Measurements from ENCODE around the gene ATG7. TPM values are rescaled to one million over a fixed set of nuclear protein-coding genes. Genes with fewer than 3 reads are reported as not detected.
"Not testable (repeated sequence)": the region's sequence is repeated elsewhere in the genome, so short reads cannot be mapped to it uniquely, and the experiment has no call there.

ATG7 gene
- total RNA-seq, 1 experiment from 2014 or later, result 29.3 TPM

DNA sequence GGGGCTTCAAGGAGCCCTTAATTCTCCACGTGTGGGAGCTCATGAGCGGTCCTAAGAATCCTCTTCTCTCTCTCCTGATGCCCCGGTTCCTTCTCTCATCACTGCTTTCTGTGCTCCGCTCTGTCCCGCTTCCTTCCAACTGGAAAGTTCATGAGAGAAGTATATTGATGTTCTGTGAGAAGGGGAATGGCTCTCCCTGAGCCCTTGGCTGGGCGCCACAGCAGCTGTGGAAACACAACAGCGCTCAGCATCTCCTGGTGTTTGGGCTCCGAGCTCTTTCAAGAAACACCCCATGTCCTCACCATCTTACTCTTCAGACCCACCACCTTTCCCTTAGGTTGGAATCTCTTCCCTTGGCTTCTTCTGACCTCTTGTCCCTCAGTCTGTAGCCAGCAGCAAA lies 209.8 kb downstream of the ATG7 start (continued):
- TF ChIP-seq, protein P1, sequence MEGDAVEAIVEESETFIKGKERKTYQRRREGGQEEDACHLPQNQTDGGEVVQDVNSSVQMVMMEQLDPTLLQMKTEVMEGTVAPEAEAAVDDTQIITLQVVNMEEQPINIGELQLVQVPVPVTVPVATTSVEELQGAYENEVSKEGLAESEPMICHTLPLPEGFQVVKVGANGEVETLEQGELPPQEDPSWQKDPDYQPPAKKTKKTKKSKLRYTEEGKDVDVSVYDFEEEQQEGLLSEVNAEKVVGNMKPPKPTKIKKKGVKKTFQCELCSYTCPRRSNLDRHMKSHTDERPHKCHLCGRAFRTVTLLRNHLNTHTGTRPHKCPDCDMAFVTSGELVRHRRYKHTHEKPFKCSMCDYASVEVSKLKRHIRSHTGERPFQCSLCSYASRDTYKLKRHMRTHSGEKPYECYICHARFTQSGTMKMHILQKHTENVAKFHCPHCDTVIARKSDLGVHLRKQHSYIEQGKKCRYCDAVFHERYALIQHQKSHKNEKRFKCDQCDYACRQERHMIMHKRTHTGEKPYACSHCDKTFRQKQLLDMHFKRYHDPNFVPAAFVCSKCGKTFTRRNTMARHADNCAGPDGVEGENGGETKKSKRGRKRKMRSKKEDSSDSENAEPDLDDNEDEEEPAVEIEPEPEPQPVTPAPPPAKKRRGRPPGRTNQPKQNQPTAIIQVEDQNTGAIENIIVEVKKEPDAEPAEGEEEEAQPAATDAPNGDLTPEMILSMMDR (IDR thresholded peaks at IDR 0.05 in 2 of 3, conservative IDR thresholded peaks at IDR 0.05 in 1 of 3; ENCODE audit: borderline replicate concordance in 1 of 3, insufficient read depth in 1 of 3, low read depth in 2 of 3, low read length in 2 of 3), result no peak
- no peak for TF ChIP-seq ZNF274 (IDR thresholded peaks at IDR 0.05; ENCODE audit: low read depth, low read length)
- TF ChIP-seq, protein P2, sequence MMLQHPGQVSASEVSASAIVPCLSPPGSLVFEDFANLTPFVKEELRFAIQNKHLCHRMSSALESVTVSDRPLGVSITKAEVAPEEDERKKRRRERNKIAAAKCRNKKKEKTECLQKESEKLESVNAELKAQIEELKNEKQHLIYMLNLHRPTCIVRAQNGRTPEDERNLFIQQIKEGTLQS (IDR thresholded peaks at IDR 0.05), result no peak
- TF ChIP-seq JUND (IDR thresholded peaks at IDR 0.05), result no peak
- no peak for TF ChIP-seq POLR2AphosphoS5 (IDR thresholded peaks at IDR 0.05; ENCODE audit: low read depth, low read length)

DNA sequence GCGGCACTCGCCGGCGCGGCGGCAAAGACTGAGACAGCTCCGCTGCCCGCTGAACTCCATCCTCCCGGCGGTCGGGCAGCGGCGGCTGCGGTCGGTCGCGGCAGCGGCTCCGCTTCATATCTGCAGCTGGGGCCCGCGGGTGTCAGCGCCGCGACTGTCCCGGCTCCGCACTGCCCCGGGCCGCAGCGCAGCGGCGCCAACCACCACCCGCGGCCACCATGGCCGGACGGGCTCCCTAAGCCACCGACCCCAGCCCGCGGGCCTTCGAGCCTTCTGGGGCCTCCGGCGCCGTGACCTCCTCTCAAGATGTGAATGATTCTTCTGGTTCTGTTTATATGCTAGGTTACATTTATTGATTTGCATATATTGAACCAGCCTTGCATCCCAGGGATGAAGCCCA lies 216.2 kb downstream of the ATG7 start:
- H3K27me3 ChIP-seq (ENCODE audit: insufficient read depth, low read length); H3K4me1 ChIP-seq (ENCODE audit: control insufficient read depth in 1 of 2, insufficient read depth in 2 of 2, low read length in 2 of 2); H3K27ac ChIP-seq (ENCODE audit: low read depth, low read length); H3K79me2 ChIP-seq (ENCODE audit: insufficient read depth, low read length); H4K20me1 ChIP-seq (ENCODE audit: insufficient read depth); RAD21 ChIA-PET (ENCODE audit: low non-redundant PET in 1 of 2, low total read pairs in 2 of 2, uncharacterized antibody in 2 of 2, unreplicated experiment in 2 of 2); CTCF ChIA-PET; H3K9me3 ChIP-seq (ENCODE audit: control insufficient read depth in 1 of 2, insufficient read depth in 1 of 2, low read depth in 1 of 2, low read length in 2 of 2); DNase-seq (ENCODE audit: low read depth, low spot score); intact Hi-C loops (cut with micrococcal nuclease); H3K4me2 ChIP-seq (ENCODE audit: low read length); BruUV-seq (replicated peaks); POLR2A ChIA-PET; H3K9me2 ChIP-seq (ENCODE audit: insufficient read depth); H3K9ac ChIP-seq (ENCODE audit: low read length); ATAC-seq; H3K36me3 ChIP-seq (ENCODE audit: control insufficient read depth in 1 of 2, insufficient read depth in 2 of 2, low read length in 2 of 2); H2AFZ ChIP-seq (ENCODE audit: low read depth, low read length, poor library complexity, severe bottlenecking); H3K4me3 ChIP-seq (replicated peaks in 1 of 2; ENCODE audit: low read depth in 1 of 2, low read length in 2 of 2): not testable (repeated sequence)

Data from HCT116 (cell line).